ENCODE results near the gene PPP6R2.

Gene PPP6R2

DNA sequence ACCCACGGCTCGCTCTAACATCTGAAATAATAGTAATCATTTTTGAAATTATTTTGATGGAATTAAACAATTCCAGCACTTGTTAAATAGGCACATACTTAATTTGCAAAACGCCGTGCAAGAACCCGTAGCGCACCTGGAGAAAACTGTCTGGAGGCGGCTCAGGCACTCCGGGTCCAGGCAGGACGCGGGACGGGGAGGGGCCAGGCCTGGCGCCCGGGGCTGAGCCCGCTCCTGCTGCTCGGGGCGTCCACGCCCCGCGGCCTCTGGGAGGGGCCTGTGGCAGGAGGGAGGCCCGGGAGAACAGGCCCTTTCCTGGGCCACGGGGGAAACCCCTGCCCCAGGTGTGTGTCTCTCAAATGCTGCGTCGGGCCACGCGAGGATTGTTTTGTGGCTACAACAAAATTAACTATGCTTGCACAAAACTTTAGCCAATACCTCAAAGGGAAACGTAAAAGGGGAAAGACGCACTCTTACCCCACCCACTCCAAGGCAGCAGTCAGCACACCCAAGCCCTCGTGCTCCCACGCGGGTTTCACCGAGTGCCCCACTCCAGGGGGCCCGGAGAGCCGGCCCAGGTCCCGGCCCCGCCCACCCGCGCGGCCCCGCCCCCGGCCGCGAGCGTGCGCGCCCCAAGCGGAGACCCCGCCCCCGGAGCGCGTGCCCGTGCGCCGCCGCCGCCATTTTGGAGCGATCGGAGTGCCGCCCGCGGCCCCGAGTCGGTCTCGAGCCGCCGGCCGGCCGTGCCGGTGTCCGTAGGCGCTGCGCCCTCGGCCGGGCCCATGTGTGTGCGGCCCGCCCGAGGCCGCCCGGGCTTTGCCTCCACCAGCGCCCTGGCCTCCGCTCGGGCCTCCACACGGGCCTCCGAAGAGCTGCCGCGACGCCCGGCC, at the start of gene PPP6R2:
PPP6R2 (plus strand) TSS at position 677 of the 890 bp plus-strand sequence. CDS start 50,582 bp downstream, outside the sequence.
- DNase-seq, result peak; percentile 91 to 94

DNA sequence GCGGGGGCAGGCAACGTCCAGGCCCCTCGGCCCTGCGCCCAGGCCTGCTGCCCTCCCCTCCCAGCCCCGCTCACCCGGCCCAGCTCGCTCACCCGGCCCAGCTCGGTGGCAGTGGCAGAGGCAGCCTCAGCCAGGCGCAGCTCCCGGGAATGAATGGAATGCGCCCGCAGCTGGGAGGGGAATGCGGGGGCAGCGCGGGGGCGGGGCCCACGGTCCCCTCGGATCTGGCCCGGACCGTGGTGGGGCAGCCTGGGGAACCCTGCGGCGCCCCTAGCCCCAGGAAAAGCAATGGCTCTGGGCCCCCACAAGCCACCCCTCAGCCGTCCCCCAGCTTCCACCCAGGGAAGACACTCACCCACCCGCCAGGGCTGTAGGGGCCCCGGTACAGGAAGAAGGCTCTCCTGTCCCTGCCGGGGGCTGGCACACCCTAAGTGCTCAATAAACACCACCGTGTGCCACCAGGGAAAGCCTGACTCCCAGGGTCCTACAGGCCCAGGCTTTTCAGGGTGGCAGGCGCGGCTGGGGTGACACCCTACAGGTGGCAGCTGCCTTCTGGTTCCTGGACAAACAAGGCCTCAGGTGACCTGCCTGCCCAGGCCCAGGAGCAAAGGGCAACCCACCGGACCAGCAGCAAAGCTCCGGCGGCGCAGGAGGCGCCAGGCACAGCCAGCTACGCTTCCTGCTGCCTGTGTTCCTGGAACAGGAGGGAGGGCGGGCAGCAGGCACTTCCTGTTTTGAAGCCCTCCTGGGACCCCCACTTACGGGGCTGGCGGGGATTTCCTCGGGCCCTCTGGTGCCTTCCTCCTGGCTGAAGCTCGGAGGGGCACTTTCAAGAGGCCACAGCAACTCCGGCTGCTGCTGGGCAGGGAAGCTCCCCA, 49.4 kb upstream of the PPP6R2 start:
- DNase-seq, result no peak

- DNase-seq, result no peak
Observed at GRCh38 chr22:50294319-50294656, 48.8 kb upstream of the PPP6R2 start.

- DNase-seq, result no peak
Observed at GRCh38 chr22:50296658-50297490, 46.3 kb upstream of the PPP6R2 start.

DNA sequence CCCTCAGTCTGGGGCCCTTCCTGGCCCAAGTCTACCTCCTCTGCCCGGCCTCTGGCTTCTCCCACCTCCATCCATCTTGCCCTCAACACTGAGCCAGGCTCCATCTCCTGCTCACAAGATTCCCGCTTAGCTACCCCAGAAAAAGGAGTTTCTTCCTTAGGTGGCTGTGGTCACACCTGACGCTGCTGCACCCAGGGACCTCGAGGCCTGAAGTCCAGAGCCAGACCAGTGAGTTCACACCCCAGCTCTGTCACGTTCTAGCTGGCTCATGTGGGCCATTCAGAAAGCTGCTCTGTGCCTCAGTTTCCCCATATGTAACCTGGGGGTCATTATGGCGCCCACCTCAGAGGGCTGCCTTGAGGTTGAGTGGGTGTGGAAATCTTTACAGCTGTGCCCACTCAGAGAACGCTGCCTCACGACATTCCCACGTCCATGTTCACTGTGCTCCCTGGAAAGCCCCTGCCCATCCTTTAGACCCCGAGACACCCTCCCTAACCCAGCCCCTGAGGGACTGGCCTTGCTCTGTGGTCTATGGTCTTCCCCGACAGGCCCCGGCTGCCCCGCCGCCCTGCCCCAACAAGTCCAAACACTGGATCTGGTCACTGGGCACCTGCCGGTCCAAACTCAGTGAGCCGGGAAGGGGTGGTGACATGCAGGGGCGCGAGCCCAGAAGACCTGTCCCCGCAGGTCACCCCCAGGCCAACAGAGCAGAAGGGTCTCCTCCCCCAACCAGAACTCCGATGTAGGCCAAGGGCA, 45.4 kb upstream of the PPP6R2 start:
- DNase-seq, result no peak

DNA sequence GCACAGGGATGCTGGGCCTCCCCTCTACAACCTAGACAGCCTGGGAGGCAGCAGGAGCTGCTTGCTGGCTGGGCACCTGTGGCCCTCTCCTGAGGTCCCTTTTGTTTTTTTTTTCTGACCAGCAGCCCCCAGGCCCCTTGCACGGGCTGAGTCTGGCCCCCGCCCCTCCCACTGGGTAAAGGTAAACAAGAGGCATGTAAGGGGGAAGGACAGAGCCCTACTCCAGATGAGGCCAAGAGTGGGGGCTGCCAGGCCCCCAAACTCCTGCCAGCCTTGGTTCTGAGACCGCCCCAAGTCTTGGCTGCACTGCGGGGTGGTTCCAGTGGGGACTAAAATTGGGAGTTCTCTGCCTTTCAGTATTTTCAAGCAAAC, 44.9 kb upstream of the PPP6R2 start:
- no peak for DNase-seq

- DNase-seq, result no peak
Observed at GRCh38 chr22:50298937-50299784, 44.0 kb upstream of the PPP6R2 start.

DNA sequence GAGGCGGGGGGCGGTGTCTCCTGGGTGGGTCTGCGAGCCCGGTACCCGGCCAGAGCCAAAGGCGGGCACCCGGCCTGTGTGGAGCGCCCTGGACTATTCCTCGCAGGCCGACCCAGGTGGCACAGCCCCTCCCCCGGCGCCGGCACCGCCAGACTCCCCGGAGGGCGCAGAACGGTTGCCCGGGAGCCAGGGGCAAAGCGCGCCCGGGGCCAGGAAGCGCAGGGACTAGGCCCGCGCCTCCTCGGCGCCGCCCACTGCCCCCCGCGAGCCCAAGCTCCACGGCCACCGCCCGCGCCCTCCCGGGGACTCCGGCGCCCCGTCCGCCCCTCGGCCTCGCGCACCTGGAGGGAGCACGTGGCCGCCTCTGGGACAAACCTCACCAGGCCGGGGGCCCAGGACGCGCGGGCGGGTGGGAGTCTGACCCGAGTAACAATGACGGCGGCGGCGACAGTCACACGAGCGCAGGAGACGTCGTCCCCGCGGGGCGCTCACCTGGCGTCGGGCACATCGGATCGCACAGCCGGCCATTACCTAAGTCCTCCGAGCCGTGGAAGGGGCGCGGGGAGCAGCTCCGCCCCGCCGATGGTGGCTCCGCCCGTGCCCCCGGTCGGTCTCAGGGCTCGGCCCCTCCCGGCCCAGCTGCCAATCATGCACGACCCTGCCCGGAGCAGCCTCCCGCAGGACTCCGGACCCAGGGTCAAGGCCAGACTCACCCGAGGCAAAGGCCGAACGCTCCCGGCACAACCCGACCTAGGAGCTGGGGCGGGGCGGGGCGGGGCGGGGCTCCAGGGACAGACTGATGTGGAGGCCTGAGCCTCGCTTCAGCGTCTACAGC, 43.1 kb upstream of the PPP6R2 start:
- DNase-seq, result no peak

DNA sequence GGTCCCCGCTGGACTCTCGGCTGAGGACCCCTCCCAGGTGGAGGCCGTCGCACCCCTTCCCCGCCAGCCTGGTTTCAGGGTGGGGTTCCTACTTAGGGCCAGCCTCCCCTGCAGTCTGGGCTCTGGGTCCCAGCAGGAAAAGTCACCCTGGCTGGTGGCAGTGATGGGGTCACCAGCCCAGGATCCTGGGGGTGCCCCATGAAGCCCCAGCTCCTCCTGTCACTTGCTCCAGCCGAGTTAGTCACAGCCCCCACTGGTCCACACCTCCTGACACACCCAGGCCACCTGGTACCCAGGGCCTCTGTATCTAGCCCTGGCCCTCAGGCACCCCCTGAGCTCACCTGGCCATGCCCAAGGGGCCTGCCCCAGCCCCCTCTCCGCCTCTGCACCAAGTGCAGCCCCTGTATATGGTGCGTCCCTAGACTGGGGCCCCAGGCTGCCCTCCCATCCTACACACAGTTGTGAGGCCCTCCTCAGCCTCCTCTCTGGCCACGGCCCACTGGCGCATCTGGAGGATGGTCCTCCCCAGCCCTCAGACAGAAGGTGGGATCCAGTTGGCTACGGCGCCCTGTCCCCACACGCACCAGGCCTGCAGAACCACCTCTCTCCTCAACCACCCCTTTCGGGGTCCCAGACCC, 42.4 kb upstream of the PPP6R2 start:
- no peak for DNase-seq

DNA sequence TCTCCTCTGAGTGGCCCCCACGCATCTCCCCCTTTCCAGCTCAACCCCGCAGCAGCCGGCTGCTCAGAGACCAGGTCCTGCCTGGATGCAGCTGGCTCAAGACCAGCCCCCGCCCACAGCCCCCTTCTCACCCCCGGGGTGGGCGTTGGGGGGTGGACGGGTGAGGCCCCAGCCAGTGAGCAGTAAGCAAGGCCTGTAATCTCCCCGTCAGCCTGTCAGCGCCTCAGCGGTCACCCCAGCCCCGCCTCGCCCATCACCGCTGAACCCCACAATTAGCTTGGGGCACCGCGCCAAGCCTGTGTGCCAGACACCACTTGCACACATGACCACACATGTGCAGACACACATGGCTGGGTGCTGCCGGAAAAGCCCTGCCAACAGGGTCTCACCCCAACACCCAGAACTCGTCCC, 41.5 kb upstream of the PPP6R2 start:
- no peak for DNase-seq

DNA sequence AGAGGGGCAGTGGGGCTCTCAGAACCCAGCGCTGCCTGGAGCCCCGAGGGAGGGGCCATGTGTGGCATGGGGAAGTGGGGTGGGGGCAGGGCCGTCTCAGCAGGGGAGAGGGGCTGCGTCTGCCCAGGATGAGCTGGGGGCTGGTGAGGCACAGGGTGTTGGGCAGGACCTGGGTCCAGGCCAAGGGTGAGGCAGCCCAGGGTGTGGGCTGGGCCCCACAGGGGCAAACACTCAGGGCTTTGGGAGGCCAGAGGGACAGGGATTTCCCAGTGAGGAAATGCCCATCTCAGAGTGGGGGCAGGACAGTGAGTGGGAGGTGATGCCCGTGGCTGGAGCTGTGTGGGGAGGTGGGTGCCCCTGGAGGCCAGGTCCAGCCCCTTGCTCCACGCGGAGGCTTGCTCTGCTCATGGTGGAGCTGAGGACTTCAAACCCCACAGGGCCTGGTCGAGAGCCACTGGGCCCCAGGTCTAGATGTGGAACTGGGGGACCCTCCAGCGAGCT, 41.0 kb upstream of the PPP6R2 start:
- DNase-seq, result no peak

DNA sequence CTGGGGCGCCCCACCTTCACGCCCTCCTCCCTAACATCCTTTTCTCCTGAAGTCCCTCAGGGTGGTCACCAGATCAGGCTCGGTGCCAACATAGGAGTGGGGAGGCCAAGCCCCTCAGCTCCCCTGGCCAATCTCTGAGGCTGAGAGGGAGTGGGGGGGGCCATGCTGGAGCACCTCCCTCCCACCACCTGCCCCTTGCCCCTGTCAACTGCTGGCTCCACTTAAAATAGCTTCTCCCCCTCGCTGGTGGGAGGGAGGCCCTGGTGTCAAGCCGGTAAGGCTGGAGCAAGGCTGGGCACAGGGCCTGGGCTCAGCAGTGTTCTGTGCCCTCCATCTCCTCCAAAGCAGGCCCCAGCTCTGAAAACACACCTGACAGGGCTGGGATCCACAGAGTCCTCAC, 40.6 kb upstream of the PPP6R2 start:
- no peak for DNase-seq

GRCh38 chr22:50303515-50303847, 39.6 kb upstream of the PPP6R2 start:
- no peak for DNase-seq

GRCh38 chr22:50303848-50304527, 39.1 kb upstream of the PPP6R2 start:
- DNase-seq, result no peak

DNA sequence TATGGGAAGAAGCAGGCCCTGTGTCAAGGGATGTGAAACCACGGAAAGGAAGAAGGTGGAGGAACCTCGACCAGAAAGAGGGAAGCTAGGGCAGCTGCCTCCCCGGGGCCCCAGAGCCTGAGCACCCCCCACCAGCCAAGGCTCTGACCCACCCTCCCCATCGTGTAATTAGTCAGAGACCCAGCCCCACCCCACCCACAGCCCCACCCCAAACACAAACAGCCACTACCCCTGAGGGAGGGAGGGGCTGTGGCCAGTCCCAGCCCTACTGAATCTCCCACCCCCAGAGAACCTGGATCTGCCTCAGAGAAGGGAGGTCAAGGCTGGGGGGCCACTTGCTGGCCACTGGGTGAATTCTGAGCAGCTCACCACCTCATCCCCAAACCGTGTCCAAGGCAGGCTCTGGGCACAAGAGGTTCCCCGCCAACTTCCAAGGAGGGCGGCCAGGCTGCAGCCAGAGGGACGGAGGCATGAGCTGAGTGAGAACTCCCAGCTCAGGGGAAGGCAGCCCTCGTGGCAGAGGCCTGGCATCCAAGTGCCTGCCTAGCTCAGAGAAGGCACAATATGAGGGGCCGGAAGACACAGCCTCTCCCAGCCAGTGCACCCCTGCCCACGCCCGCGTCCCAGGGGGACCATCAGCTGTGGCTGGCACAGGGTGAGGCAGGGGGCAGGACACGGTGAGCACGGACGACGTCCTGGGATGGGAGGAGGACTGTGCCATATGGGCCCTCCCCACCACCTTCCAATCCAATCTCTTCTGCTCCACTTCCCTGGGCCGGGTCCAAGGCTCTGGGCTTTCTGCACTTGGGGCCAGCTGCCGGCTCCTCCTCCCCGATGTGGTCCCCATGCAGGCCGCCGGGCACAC, 38.4 kb upstream of the PPP6R2 start:
- DNase-seq, result no peak

GRCh38 chr22:50305393-50305922, 37.7 kb upstream of the PPP6R2 start:
- DNase-seq, result no peak

DNA sequence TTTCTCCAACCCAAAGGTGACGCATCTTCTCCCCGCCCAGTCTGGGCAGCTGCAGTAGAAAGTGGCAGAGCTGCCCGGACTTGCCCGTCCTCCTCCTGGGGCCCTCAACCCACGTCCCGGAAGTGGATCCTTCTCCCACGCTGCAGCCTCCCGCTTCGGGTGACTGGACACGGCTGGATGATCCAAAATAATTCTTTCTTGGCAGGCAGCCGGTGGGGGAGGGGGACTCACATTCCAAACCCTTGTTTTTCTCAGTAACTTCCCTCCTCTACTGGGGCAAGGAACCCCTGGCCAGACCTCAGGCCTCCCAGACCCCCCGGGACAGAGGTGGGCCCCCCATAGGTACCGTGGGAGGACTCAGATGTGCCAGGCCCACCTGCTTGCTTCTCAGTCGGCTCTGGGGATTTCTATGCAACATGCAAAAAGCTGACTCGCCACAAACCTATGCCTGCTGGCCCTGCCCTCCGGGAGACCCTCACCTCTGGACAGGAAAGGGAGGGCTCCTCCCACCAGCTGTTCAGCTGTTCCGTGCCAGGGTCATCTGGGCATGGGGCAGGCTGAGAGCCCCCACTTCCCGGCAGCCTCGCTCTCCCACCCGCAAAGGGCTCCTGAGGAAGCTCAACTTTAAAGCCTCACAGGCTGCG, 37.1 kb upstream of the PPP6R2 start:
- DNase-seq, result no peak

Measured in stimulated activated CD4-positive, alpha-beta T cell treated with anti-CD3 and anti-CD28 coated beads, Interleukin-2, amount 100 ng/mL, for 48 hours (primary cell).